Caco-2 (cell line): Measurements from ENCODE around the gene TNNI3K. TPM values are rescaled to one million over a fixed set of nuclear protein-coding genes. Genes with fewer than 3 reads are reported as not detected.

Experiments used
- BruUV-seq: library from RNA; stranded (reverse); fragments of 400-500 nt; replicated peaks from 2 replicates; lab custom pipeline; 2021; lab: Mats Ljungman, UMichigan
- CTCF ChIA-PET: fragments of 300-600 bp; sonication (Branson Sonifier 250); formaldehyde crosslinking; loops from one replicate; lab custom pipeline; 2022; ENCODE audit warnings: antibody characterized with exemption; lab: Charles Lee
- POLR2A ChIA-PET: fragments of 300-600 bp; sonication (Branson Sonifier 250); formaldehyde crosslinking; loops from one replicate; lab custom pipeline; 2022; ENCODE audit warnings: antibody characterized with exemption; lab: Charles Lee
- DNase-seq, 2 experiments: peaks; one replicate each; pipeline versions ENCODE4 v3.0.0 to v3.0.0-alpha.2; 2020 to 2022
- H3K27me3 ChIP-seq: replicated peaks from 2 replicates; pipeline ENCODE4 v1.6.0; 2011; ENCODE audit warnings: low read length; ENCODE audit not compliant: control insufficient read depth, insufficient read depth
- H3K36me3 ChIP-seq: 2 replicates; pipeline ENCODE4 v1.5.1; 2011; ENCODE audit warnings: low read length; ENCODE audit not compliant: control insufficient read depth, insufficient read depth
- H3K4me1 ChIP-seq: fragments of 250-450 bp; sonication (Bioruptor Pico); 2 replicates; pipeline ENCODE4 v1.5.1; 2020; ENCODE audit warnings: mild to moderate bottlenecking
- H3K4me3 ChIP-seq: 2 replicates; pipeline ENCODE4 v1.5.1; 2011; ENCODE audit warnings: low read depth, mild to moderate bottlenecking, control low read depth, low read length
- H3K9me3 ChIP-seq: fragments of 250-450 bp; sonication (Bioruptor Pico); 2 replicates; pipeline ENCODE4 v1.5.1; 2020; ENCODE audit warnings: mild to moderate bottlenecking, moderate library complexity
- H3K27ac Mint-ChIP-seq: one replicate; pipeline ENCODE4 v1.8.0; 2022; ENCODE audit warnings: mixed read lengths; ENCODE audit not compliant: unreplicated experiment
- H3K27me3 Mint-ChIP-seq: one replicate; pipeline ENCODE4 v1.8.0; 2022; ENCODE audit warnings: mixed read lengths; ENCODE audit not compliant: insufficient read depth, unreplicated experiment
- H3K36me3 Mint-ChIP-seq: one replicate; pipeline ENCODE4 v1.8.0; 2022; ENCODE audit warnings: mild to moderate bottlenecking, mixed read lengths; ENCODE audit not compliant: insufficient read depth, unreplicated experiment
- H3K4me1 Mint-ChIP-seq: one replicate; pipeline ENCODE4 v1.8.0; 2022; ENCODE audit warnings: low read depth, mixed read lengths; ENCODE audit not compliant: unreplicated experiment
- H3K4me3 Mint-ChIP-seq: one replicate; pipeline ENCODE4 v1.8.0; 2022; ENCODE audit warnings: mild to moderate bottlenecking, moderate library complexity, mixed read lengths; ENCODE audit not compliant: unreplicated experiment
- H3K9me3 Mint-ChIP-seq: one replicate; pipeline ENCODE4 v1.8.0; 2022; ENCODE audit warnings: mixed read lengths; ENCODE audit not compliant: unreplicated experiment
- intact Hi-C: fragments of 100-400 bp; cut with micrococcal nuclease; formaldehyde crosslinking; loops from one replicate; pipeline ENCODE4 v1.10.0; 2022; ENCODE audit not compliant: unreplicated experiment
- total RNA-seq: library from RNA; stranded (reverse); gene quantifications from 2 replicates; pipeline ENCODE4 v1.2.3, GENCODE V29; 2022
- TF ChIP-seq, protein P1 (sequence below), 2 experiments: fragments of 200-600 bp in 1 of 2; IDR thresholded peaks; 1 replicate in 1 of 2; 2 replicates in 1 of 2; pipeline versions ENCODE4 v1.5.1 to v1.8.0; 2011 to 2022; ENCODE audit warnings: antibody characterized with exemption in 1 of 2, control low read depth in 1 of 2, inconsistent platforms in 1 of 2, low read depth in 1 of 2, low read length in 1 of 2, mild to moderate bottlenecking in 1 of 2, moderate library complexity in 1 of 2; ENCODE audit not compliant: insufficient read depth in 1 of 2, severe bottlenecking in 1 of 2, unreplicated experiment in 1 of 2

The TNNI3K gene
- total RNA-seq, 1 experiment from 2014 or later = not detected

DNA sequence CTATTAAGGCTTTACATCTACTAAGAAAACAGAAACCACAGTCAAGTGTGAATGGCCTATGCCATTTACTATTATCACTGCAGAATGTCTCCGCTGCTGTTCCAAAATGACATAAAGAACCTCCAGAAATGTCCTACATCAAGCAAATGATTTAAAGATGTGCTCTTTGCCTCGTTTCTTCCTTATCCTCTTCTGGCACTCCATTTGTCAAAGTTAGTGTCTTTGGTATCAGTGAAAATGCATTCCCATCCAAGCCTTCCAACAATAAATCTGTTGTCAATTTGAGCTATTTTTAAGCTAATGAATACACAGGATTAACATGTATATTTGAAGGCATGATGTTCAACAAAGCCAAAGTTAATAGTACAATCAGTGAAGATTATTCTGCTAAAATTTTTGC is 171.6 kb downstream of the TNNI3K start:
- CTCF ChIA-PET = no interaction called here
- DNase-seq = no peak
- Mint-ChIP-seq H3K4me1 (no peaks in the 10 kb centered on the region), H3K27ac (no peak overlapping the region), H3K4me3 (no peak overlapping the region), H3K9me3 (no peaks in the 10 kb centered on the region), H3K36me3 (no peaks in the 10 kb centered on the region), H3K27me3 (no peaks in the 10 kb centered on the region)
- intact Hi-C loops = no loop called here
- TF ChIP-seq, protein P1, sequence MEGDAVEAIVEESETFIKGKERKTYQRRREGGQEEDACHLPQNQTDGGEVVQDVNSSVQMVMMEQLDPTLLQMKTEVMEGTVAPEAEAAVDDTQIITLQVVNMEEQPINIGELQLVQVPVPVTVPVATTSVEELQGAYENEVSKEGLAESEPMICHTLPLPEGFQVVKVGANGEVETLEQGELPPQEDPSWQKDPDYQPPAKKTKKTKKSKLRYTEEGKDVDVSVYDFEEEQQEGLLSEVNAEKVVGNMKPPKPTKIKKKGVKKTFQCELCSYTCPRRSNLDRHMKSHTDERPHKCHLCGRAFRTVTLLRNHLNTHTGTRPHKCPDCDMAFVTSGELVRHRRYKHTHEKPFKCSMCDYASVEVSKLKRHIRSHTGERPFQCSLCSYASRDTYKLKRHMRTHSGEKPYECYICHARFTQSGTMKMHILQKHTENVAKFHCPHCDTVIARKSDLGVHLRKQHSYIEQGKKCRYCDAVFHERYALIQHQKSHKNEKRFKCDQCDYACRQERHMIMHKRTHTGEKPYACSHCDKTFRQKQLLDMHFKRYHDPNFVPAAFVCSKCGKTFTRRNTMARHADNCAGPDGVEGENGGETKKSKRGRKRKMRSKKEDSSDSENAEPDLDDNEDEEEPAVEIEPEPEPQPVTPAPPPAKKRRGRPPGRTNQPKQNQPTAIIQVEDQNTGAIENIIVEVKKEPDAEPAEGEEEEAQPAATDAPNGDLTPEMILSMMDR (IDR thresholded peaks at IDR 0.05; ENCODE audit: insufficient read depth in 1 of 2, low read depth in 1 of 2, low read length in 1 of 2, severe bottlenecking in 1 of 2, unreplicated experiment in 1 of 2) = no peak
- no peaks in the 10 kb centered on the region for H3K27me3 ChIP-seq
- H3K36me3 ChIP-seq = no peaks in the 10 kb centered on the region
- no peaks in the 10 kb centered on the region for H3K9me3 ChIP-seq
- no peaks in the 10 kb centered on the region for H3K4me1 ChIP-seq
- POLR2A ChIA-PET = no interaction called here
- H3K4me3 ChIP-seq = no peak overlapping the region
- no TSS peak for BruUV-seq

DNA sequence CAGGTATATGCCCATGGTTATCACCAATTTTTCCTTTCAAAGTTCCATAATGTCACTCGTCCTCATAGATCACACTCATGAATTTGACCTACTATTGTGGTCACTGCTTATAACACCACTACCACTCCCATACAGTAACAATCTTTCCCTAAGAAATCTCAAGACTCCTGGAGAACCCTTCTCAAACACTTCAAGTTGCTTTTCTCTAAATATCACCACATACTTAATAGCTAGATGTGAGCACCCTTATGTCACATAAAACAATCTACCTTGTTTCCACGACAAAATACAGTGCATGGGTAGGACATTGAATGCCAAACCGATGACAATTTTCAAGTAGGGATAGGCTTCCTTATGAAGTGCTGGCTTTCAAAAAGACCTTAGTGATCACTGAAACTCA is 172.7 kb downstream of the TNNI3K start:
- no peak overlapping the region for H3K27ac Mint-ChIP-seq
- BruUV-seq = no TSS peak
- no peaks in the 10 kb centered on the region for H3K27me3 Mint-ChIP-seq

DNA sequence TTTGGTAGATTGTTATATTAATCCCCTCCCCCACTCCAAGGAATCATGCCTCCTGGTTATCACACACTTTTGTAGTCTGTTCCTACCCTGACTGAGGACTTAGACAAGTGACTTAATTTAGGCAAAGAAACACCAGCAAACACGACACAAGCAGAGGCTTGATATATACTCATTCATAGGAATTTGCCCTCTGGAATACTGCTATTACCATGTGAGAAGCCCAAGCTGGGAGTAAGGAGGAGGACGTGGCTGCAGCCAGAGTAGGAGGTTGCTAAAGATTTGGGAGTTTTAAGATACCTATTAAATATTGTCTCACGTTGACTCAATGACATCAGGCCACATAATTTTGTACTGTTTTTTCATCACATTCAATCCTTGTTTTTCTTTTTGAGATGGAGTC is 177.1 kb downstream of the TNNI3K start:
- H3K27me3 Mint-ChIP-seq = peaks cover 4% of the 10 kb centered on the region
- no peak for DNase-seq

More for the DNA sequence above, 172.7 kb downstream of the TNNI3K start:
- no peaks in the 10 kb centered on the region for H3K4me1 ChIP-seq
- H3K4me3 ChIP-seq = no peak overlapping the region
- H3K9me3 Mint-ChIP-seq = no peaks in the 10 kb centered on the region
- no peaks in the 10 kb centered on the region for H3K27me3 ChIP-seq
- no peaks in the 10 kb centered on the region for H3K36me3 Mint-ChIP-seq
- no peaks in the 10 kb centered on the region for H3K4me1 Mint-ChIP-seq
- no peak overlapping the region for H3K4me3 Mint-ChIP-seq
- no peak for DNase-seq
- ChIA-PET CTCF (no interaction called here), POLR2A (no interaction called here)
- intact Hi-C loops = no loop called here
- no peaks in the 10 kb centered on the region for H3K9me3 ChIP-seq
- no peaks in the 10 kb centered on the region for H3K36me3 ChIP-seq
- TF ChIP-seq, protein P1 (IDR thresholded peaks at IDR 0.05; ENCODE audit: insufficient read depth in 1 of 2, low read depth in 1 of 2, low read length in 1 of 2, severe bottlenecking in 1 of 2, unreplicated experiment in 1 of 2) = no peak

More for the DNA sequence above, 177.1 kb downstream of the TNNI3K start:
- ChIA-PET CTCF (no interaction called here), POLR2A (no interaction called here)
- no peak overlapping the region for H3K4me3 Mint-ChIP-seq
- no TSS peak for BruUV-seq
- no peaks in the 10 kb centered on the region for H3K27me3 ChIP-seq
- H3K4me1 ChIP-seq = no peaks in the 10 kb centered on the region
- no peaks in the 10 kb centered on the region for H3K36me3 Mint-ChIP-seq
- H3K27ac Mint-ChIP-seq = no peak overlapping the region
- no peaks in the 10 kb centered on the region for H3K9me3 ChIP-seq
- H3K9me3 Mint-ChIP-seq = no peaks in the 10 kb centered on the region
- no peaks in the 10 kb centered on the region for H3K36me3 ChIP-seq
- TF ChIP-seq, protein P1 (IDR thresholded peaks at IDR 0.05; ENCODE audit: insufficient read depth in 1 of 2, low read depth in 1 of 2, low read length in 1 of 2, severe bottlenecking in 1 of 2, unreplicated experiment in 1 of 2) = no peak
- H3K4me3 ChIP-seq = no peak overlapping the region
- intact Hi-C loops = no loop called here
- H3K4me1 Mint-ChIP-seq = no peaks in the 10 kb centered on the region
